HCEC 1CT (cell line): ENCODE results near the gene LIN7C.

Experiments used
- DNase-seq: peaks from one replicate; pipeline ENCODE4 v3.0.0-alpha.2; 2017

Gene LIN7C

DNA sequence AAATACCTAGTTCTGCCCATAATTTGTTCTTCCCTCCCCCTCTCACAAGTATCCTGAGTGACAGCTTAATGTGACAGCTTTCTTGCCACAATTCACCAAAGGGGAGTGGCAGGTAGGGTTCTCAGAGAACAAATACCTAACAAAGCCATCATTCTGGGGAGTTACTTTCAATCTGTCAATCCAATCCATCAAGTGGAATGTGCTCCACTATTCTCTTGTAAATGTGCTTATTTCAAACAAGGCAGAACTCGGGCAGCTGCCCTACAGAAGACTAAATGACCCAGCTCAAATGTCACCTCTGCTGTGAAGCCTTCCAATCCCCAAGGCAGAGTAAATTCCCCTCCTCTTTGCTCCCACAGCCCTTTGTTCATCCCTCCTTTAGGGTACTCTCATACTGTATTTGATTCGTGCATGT, 61.8 kb downstream of the LIN7C start:
- no peak for DNase-seq
